Spleen (tissue), 7 donors: ENCODE measurements around the gene MBOAT7.

ENCODE experiments used
- CTCF ChIP-seq, 11 experiments: fragments of 200-600 bp in 7 of 11; fragments of 450-650 bp in 4 of 11; sonication (generic) in 4 of 11; IDR thresholded peaks in 8 of 11; conservative IDR thresholded peaks in 3 of 11; 1 replicate in 7 of 11; 2 replicates in 4 of 11; pipeline versions ENCODE4 v1.4.0 to v1.8.0; 2016 to 2021; ENCODE audit warnings: antibody characterized with exemption in 11 of 11, inconsistent platforms in 4 of 11, mild to moderate bottlenecking in 1 of 11
- POLR2A ChIP-seq, 3 donors: fragments of 450-650 bp; IDR thresholded peaks; one replicate each; pipeline ENCODE4 v1.5.1; 2017; ENCODE audit warnings: antibody characterized with exemption in 3 of 3, mild to moderate bottlenecking in 1 of 3
- donor health status: DM: no; HTN: no; CAD: no; lungs with moderate emphysema.
- donor health status: DM: no; HTN: no; CAD: no.
- donor health status: DM: no; HTN: no; CAD: no.

- TF ChIP-seq CTCF (IDR thresholded peaks at IDR 0.05 in 8 of 11, conservative IDR thresholded peaks at IDR 0.05 in 3 of 11) (no peak), POLR2A (IDR thresholded peaks at IDR 0.05) (no peak)
These were observed 19.9 kb upstream of the MBOAT7 start for GRCh38 chr19:54209058-54209810.
